Measurements from ENCODE around the gene CDH15. TPM values are rescaled to one million over a fixed set of nuclear protein-coding genes. Genes with fewer than 3 reads are reported as not detected.

Gene CDH15
- polyA plus RNA-seq, 1 donor = 217 TPM

GRCh38 chr16:89140401-89140800 is 31.1 kb upstream of the CDH15 start:
- no peak for DNase-seq (ENCODE audit: low read depth)

- DNase-seq (ENCODE audit: low read depth) = no peak
These were observed 30.3 kb upstream of the CDH15 start for GRCh38 chr16:89140981-89141883.

GRCh38 chr16:89141884-89142267 is 29.7 kb upstream of the CDH15 start:
- DNase-seq (ENCODE audit: low read depth) = no peak

GRCh38 chr16:89142474-89143195 is 28.9 kb upstream of the CDH15 start:
- DNase-seq (ENCODE audit: low read depth) = no peak

- DNase-seq (ENCODE audit: low read depth) = no peak
These were observed 28.3 kb upstream of the CDH15 start for GRCh38 chr16:89143201-89143741.

GRCh38 chr16:89143911-89144675 is 27.5 kb upstream of the CDH15 start:
- no peak for DNase-seq (ENCODE audit: low read depth)

GRCh38 chr16:89144681-89145080 is 26.9 kb upstream of the CDH15 start:
- no peak for DNase-seq (ENCODE audit: low read depth)

GRCh38 chr16:89145406-89146161 is 26.0 kb upstream of the CDH15 start:
- DNase-seq (ENCODE audit: low read depth) = no peak

GRCh38 chr16:89146211-89147005 is 25.1 kb upstream of the CDH15 start:
- no peak for DNase-seq (ENCODE audit: low read depth)

GRCh38 chr16:89147085-89147817 is 24.3 kb upstream of the CDH15 start:
- DNase-seq (ENCODE audit: low read depth) = no peak

- DNase-seq (ENCODE audit: low read depth) = no peak
These were observed 22.2 kb upstream of the CDH15 start for GRCh38 chr16:89149386-89149785.

- no peak for DNase-seq (ENCODE audit: low read depth)
These were observed 21.3 kb upstream of the CDH15 start for GRCh38 chr16:89150090-89150835.

- DNase-seq (ENCODE audit: low read depth) = no peak
These were observed 20.6 kb upstream of the CDH15 start for GRCh38 chr16:89150981-89151380.

- DNase-seq (ENCODE audit: low read depth) = no peak
These were observed 18.5 kb upstream of the CDH15 start for GRCh38 chr16:89152831-89153700.

- no peak for DNase-seq (ENCODE audit: low read depth)
These were observed 17.7 kb upstream of the CDH15 start for GRCh38 chr16:89153848-89154271.

GRCh38 chr16:89154390-89155183 is 17.0 kb upstream of the CDH15 start:
- no peak for DNase-seq (ENCODE audit: low read depth)

- DNase-seq (ENCODE audit: low read depth) = no peak
These were observed 16.3 kb upstream of the CDH15 start for GRCh38 chr16:89155184-89155679.
